Adipose tissue (tissue), 3 donors: Measurements from ENCODE around the gene UBN1. TPM values are rescaled to one million over a fixed set of nuclear protein-coding genes. Genes with fewer than 3 reads are reported as not detected.
"Not testable (repeated sequence)": the region's sequence is repeated elsewhere in the genome, so short reads cannot be mapped to it uniquely, and the experiment has no call there.

Source experiments
- H3K27ac ChIP-seq: one replicate; pipeline ENCODE4 v1.5.1; 2013; ENCODE audit warnings: low read depth, low read length
- WGBS, 3 donors: extraction: QIAGEN DNeasy Blood & Tissue Kit; methylation state at CpG; one replicate each; pipeline ENCODE4 v1.1.7; 2013; 5-methylcytosine and 5-hydroxymethylcytosine counted together
- polyA plus RNA-seq, 3 donors: library from polyadenylated mRNA; stranded (reverse); fragments of 200-250 nt; gene quantifications; one replicate each; pipeline ENCODE4 v1.2.3, GENCODE V29; 2013
- donor health status: healthy with polysubstance abuse.
- donor health status: Bipolar disorder and iron deficiency.
- donor health status: healthy.

Gene UBN1
- polyA plus RNA-seq, 3 donors = 7.4 to 15.5 (median 15.4) TPM

GRCh38 chr16:4893103-4893862 lies 46.0 kb downstream of the UBN1 start:
- 91 to 92% (median 91%) methylated on average over 24 to 26 of the region's 26 CpGs for WGBS, 3 donors
- H3K27ac ChIP-seq = no peak overlapping the region

GRCh38 chr16:4894276-4895150 lies 47.2 kb downstream of the UBN1 start:
- WGBS, 3 donors = 89 to 94% (median 91%) methylated on average over 19 to 22 of the region's 22 CpGs
- H3K27ac ChIP-seq = no peak overlapping the region

- 89 to 91% (median 90%) methylated on average over 13 of the region's 13 CpGs for WGBS, 3 donors
- no peak overlapping the region for H3K27ac ChIP-seq
Observed at GRCh38 chr16:4895366-4895765, 48.1 kb downstream of the UBN1 start.

GRCh38 chr16:4896761-4897160 lies 49.5 kb downstream of the UBN1 start:
- H3K27ac ChIP-seq = not testable (repeated sequence)
- 75 to 94% (median 81%) methylated on average over 9 of the region's 9 CpGs for WGBS, 3 donors

- WGBS, 3 donors = 93 to 96% (median 94%) methylated on average over 7 of the region's 7 CpGs
- H3K27ac ChIP-seq = no peak overlapping the region
Observed at GRCh38 chr16:4897328-4897727, 50.0 kb downstream of the UBN1 start.

- H3K27ac ChIP-seq = no peak overlapping the region
Observed at GRCh38 chr16:4898811-4899473, 51.7 kb downstream of the UBN1 start.

GRCh38 chr16:4899474-4899846 lies 52.2 kb downstream of the UBN1 start:
- H3K27ac ChIP-seq = no peak overlapping the region
- 86 to 89% (median 89%) methylated on average over 6 of the region's 6 CpGs for WGBS, 3 donors

More at GRCh38 chr16:4898811-4899473, 51.7 kb downstream of the UBN1 start:
- 94 to 96% (median 95%) methylated on average over 27 to 28 of the region's 28 CpGs for WGBS, 3 donors

- 42 to 64% (median 48%) methylated on average over 8 of the region's 8 CpGs for WGBS, 3 donors
Observed at GRCh38 chr16:4900036-4900435, 52.8 kb downstream of the UBN1 start.

GRCh38 chr16:4900750-4901149 lies 53.5 kb downstream of the UBN1 start:
- no peak overlapping the region for H3K27ac ChIP-seq
- 84 to 89% (median 85%) methylated on average over 11 of the region's 11 CpGs for WGBS, 3 donors

More at GRCh38 chr16:4900036-4900435, 52.8 kb downstream of the UBN1 start:
- no peak overlapping the region for H3K27ac ChIP-seq

GRCh38 chr16:4902038-4902437 lies 54.8 kb downstream of the UBN1 start:
- 89 to 97% (median 90%) methylated on average over 13 of the region's 13 CpGs for WGBS, 3 donors

GRCh38 chr16:4904108-4904941 lies 57.0 kb downstream of the UBN1 start:
- 82 to 86% (median 84%) methylated on average over 16 of the region's 16 CpGs for WGBS, 3 donors
- H3K27ac ChIP-seq = no peak overlapping the region

More at GRCh38 chr16:4902038-4902437, 54.8 kb downstream of the UBN1 start:
- no peak overlapping the region for H3K27ac ChIP-seq

- 87 to 89% (median 89%) methylated on average over 14 of the region's 14 CpGs for WGBS, 3 donors
- H3K27ac ChIP-seq = no peak overlapping the region
Observed at GRCh38 chr16:4904942-4905615, 57.8 kb downstream of the UBN1 start.

- WGBS, 3 donors = 87 to 90% (median 89%) methylated on average over 1 to 5 of the region's 5 CpGs
Observed at GRCh38 chr16:4908854-4909401, 61.6 kb downstream of the UBN1 start.

GRCh38 chr16:4909825-4910224 lies 62.5 kb downstream of the UBN1 start:
- no peak overlapping the region for H3K27ac ChIP-seq
- 90 to 94% (median 90%) methylated on average over 7 of the region's 7 CpGs for WGBS, 3 donors

More at GRCh38 chr16:4908854-4909401, 61.6 kb downstream of the UBN1 start:
- no peak overlapping the region for H3K27ac ChIP-seq

GRCh38 chr16:4910828-4911227 lies 63.5 kb downstream of the UBN1 start:
- 89 to 94% (median 93%) methylated on average over 12 of the region's 12 CpGs for WGBS, 3 donors
- no peak overlapping the region for H3K27ac ChIP-seq

- 63 to 75% (median 72%) methylated on average over 6 of the region's 6 CpGs for WGBS, 3 donors
- no peak overlapping the region for H3K27ac ChIP-seq
Observed at GRCh38 chr16:4911970-4912386, 64.7 kb downstream of the UBN1 start.

- H3K27ac ChIP-seq = no peak overlapping the region
- 77 to 81% (median 78%) methylated on average over 7 of the region's 7 CpGs for WGBS, 3 donors
Observed at GRCh38 chr16:4913130-4913773, 66.0 kb downstream of the UBN1 start.
